Mucosa of stomach (tissue), 1 donor: Measurements from ENCODE around the gene JMJD7.
A peak's percentile ranks its signal among the peaks of the same experiment; 100 is the strongest.
"Not testable (repeated sequence)": the region's sequence is repeated elsewhere in the genome, so short reads cannot be mapped to it uniquely, and the experiment has no call there.

Experiments
- H3K27me3 ChIP-seq: one replicate; pipeline ENCODE4 v1.7.0; 2013; ENCODE audit warnings: mild to moderate bottlenecking, low read length; ENCODE audit not compliant: control insufficient read depth, insufficient read depth
- H3K36me3 ChIP-seq: one replicate; pipeline ENCODE4 v1.7.0; 2013; ENCODE audit warnings: low read length; ENCODE audit not compliant: control insufficient read depth, insufficient read depth
- H3K4me1 ChIP-seq: one replicate; pipeline ENCODE4 v1.7.0; 2013; ENCODE audit warnings: mild to moderate bottlenecking, low read length; ENCODE audit not compliant: control insufficient read depth, insufficient read depth
- H3K4me3 ChIP-seq: one replicate; pipeline ENCODE4 v1.7.0; 2013; ENCODE audit warnings: low read length
- H3K9ac ChIP-seq: one replicate; pipeline ENCODE4 v1.7.0; 2013; ENCODE audit warnings: mild to moderate bottlenecking, low read length, moderate library complexity
- H3K9me3 ChIP-seq: one replicate; pipeline ENCODE4 v1.7.0; 2013; ENCODE audit warnings: mild to moderate bottlenecking, low read length, moderate library complexity; ENCODE audit not compliant: control insufficient read depth
- donor health status: Pancreatic carcinoma.

JMJD7 gene

DNA sequence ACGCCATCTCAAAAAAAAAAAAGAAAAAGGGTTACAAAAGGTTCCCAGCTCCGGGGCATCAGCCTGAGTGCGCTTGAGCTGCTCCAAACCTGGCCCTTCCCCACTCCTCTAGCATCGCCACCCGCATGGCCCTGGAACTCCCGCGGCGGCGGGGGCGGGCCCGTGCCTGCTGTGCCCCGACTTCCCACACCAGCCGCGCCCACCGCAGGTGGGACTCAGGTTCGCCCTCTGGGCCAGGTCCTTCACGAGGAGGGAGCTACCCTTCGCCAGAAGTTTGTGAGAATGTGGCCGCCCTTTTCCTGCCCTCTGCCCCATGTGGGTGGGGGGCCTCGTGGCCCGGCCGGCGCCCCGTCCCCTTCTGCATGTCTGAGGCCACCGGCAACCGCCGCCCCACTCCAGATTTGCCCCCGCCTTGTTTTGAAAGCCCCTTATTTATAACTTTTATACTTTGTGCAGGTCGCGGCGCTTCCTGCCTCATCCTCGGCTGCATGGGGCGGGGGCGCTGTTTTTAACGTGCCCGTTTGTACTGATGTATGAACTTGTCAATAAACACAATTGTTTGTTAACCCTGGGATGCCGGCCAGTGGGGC is 507 bp upstream of the JMJD7 start:
- Histone ChIP-seq H3K36me3 (peaks cover 3% of the 10 kb centered on the region), H3K9ac (peak overlapping the region; percentile 50), H3K9me3 (no peaks in the 10 kb centered on the region), H3K4me3 (peak overlapping the region; percentile 53), H3K4me1 (peaks cover 9% of the 10 kb centered on the region), H3K27me3 (no peaks in the 10 kb centered on the region)

DNA sequence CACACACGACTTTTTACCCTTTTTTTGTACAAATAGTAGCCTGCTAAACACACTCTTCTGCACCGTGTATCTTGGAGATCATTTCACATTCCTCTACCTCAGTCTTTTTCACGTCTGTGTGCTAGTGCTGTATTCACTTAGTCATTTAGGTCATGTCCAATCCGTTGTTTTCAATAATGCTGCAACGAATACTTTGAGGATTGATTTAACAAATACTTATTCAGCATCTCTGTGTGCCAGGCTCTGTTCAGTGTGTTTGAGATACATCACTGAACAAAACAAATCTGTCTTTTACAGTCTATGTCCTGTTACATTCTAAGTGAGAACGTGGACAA is 882 bp downstream of the JMJD7 start:
- Histone ChIP-seq H3K36me3 (no peaks in the 10 kb centered on the region), H3K4me1 (peaks cover 9% of the 10 kb centered on the region), H3K9me3 (no peaks in the 10 kb centered on the region), H3K4me3 (no peak overlapping the region), H3K9ac (peak overlapping the region; percentile 71), H3K27me3 (no peaks in the 10 kb centered on the region)

DNA sequence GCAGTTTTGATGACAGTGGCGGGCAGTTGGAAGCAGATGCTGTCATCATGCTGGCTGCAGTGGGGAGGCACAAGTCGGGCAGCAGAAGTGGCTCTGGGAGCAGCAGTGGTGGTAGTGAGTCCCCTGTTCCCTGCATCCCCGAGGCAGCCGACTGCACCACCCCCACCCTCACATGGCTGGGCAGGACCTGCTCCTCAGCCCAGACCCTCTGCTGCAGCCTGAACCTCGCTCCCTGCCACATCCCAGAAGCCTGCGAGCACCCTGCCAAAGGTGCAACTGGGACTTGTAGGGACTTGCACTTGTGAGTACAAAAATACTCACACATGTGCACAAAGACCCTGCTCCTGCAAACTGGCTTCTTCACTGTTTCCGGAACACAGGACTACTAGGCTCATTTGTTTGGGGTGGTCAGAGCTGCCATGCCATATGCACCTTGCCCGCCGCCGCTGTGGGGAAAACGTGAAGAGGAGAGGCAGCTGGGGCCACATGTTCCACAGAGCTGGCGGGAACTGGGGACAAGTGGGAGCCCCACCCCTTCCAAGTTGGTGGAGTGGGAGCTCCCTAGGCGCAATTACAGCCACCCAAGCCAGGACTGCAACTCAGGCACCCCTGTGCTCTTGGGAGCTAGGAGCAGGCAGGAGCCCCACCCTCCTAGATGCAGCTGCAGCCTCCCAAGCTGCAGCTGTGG is 2.2 kb downstream of the JMJD7 start:
- no peaks in the 10 kb centered on the region for H3K27me3 ChIP-seq
- H3K9me3 ChIP-seq: no peaks in the 10 kb centered on the region
- peaks cover 9% of the 10 kb centered on the region for H3K4me1 ChIP-seq
- H3K36me3 ChIP-seq: no peaks in the 10 kb centered on the region
- no peak overlapping the region for H3K4me3 ChIP-seq
- no peak overlapping the region for H3K9ac ChIP-seq

DNA sequence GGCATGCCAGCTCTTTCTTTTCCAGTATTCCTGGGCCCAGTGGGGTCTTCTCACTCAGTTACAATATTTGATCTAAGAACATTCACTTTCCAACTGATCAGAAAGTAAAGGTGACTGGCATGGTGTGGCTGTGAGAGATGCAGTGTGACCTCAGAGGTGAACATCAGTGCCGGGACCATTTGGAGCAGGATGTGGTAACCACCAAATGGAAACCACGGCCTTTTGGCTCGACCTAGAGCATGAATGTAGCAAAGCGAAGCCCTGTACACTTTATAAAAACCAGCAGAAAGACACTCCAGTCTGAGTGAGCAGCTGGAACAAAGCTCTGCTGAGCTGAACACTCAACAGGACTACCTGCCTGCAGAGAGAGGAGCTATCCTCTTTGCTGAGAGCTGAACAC is 3.4 kb downstream of the JMJD7 start:
- H3K36me3 ChIP-seq, H3K4me3 ChIP-seq, H3K4me1 ChIP-seq, H3K27me3 ChIP-seq, H3K9ac ChIP-seq, H3K9me3 ChIP-seq: not testable (repeated sequence)

DNA sequence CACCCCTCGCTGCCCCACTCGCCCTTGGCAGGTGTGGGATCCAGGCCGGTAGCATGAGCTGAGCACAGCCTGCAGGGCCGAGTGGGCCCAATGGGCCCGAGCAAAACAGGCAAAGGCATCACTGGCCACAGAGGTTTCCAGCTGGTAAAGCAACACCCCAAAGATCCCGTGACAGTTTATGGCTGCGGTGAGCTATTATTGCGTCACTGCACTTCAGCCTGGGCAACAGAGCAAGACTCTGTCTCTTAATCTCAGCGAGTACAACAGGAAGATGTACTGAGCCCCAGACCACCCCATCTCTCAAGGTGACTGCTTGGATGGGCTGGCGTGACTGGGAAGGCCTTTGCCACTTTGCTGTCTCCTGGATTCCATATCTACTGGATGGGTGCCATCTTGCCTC is 4.3 kb downstream of the JMJD7 start:
- H3K9me3 ChIP-seq: no peaks in the 10 kb centered on the region
- H3K27me3 ChIP-seq: no peaks in the 10 kb centered on the region
- no peaks in the 10 kb centered on the region for H3K36me3 ChIP-seq
- no peak overlapping the region for H3K9ac ChIP-seq
- peaks cover 8% of the 10 kb centered on the region for H3K4me1 ChIP-seq
- no peak overlapping the region for H3K4me3 ChIP-seq

DNA sequence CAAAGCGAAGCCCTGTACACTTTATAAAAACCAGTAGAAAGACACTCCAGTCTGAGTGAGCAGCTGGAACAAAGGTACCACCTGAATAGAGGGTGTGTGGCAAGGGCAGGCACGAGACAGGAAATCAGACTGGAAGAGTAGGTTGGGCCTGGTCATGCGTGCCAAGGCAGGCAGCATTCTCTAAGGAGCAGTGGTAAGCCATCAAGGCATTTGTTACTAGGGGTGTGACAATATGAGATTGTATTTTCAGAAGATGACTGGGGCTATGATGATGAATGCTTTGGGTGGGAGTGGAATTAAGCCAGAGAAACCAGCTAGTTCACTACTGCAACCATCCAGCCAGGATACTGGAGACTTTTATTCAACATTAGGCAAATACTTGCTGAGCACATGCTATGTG is 5.0 kb downstream of the JMJD7 start:
- Histone ChIP-seq H3K4me3 (no peak overlapping the region), H3K27me3 (no peaks in the 10 kb centered on the region), H3K4me1 (peaks cover 4% of the 10 kb centered on the region), H3K9me3 (no peaks in the 10 kb centered on the region), H3K9ac (no peak overlapping the region), H3K36me3 (no peaks in the 10 kb centered on the region)

DNA sequence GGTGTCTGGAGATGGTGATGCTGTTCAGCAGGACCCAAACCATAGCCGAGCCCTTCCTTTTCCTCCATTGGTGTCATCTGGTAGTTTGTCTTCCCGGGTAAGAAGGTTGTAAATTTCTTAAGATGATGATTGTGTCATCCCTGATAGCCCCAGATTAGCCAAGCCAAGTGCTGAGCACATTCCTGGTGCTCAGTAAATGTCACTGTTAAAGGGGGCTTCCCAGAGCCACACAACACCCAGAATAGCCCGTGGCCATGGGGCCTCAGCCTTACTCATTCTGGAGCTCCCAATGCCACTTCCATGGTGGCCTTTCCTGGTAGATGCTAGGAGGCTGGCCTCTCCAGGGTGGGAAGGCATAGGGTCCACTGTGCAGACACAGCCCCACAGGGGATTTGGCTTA is 6.2 kb downstream of the JMJD7 start:
- Histone ChIP-seq H3K4me1 (peaks cover 10% of the 10 kb centered on the region), H3K9ac (no peak overlapping the region), H3K36me3 (no peaks in the 10 kb centered on the region), H3K4me3 (no peak overlapping the region), H3K9me3 (no peaks in the 10 kb centered on the region), H3K27me3 (no peaks in the 10 kb centered on the region)

DNA sequence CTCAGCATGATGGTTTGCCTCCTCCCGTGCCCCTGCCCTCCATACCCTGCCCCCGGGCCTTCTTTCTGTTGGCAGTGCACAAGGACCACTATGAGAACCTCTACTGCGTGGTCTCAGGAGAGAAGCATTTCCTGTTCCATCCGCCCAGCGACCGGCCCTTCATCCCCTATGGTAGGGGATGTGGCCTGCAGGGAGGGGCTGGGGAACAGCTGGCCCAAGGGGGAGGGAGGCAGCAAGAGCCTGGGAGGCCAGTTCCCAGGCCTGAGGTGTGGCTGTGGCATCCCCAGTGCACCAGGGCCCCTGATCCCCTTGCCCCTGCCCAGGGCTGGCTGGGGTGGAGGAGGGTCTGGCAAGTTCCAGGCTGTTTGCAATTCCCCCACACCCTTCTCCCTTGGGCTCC is 8.2 kb downstream of the JMJD7 start:
- Histone ChIP-seq H3K36me3 (no peaks in the 10 kb centered on the region), H3K27me3 (no peaks in the 10 kb centered on the region), H3K9ac (no peak overlapping the region), H3K4me1 (peaks cover 14% of the 10 kb centered on the region), H3K9me3 (no peaks in the 10 kb centered on the region), H3K4me3 (no peak overlapping the region)

DNA sequence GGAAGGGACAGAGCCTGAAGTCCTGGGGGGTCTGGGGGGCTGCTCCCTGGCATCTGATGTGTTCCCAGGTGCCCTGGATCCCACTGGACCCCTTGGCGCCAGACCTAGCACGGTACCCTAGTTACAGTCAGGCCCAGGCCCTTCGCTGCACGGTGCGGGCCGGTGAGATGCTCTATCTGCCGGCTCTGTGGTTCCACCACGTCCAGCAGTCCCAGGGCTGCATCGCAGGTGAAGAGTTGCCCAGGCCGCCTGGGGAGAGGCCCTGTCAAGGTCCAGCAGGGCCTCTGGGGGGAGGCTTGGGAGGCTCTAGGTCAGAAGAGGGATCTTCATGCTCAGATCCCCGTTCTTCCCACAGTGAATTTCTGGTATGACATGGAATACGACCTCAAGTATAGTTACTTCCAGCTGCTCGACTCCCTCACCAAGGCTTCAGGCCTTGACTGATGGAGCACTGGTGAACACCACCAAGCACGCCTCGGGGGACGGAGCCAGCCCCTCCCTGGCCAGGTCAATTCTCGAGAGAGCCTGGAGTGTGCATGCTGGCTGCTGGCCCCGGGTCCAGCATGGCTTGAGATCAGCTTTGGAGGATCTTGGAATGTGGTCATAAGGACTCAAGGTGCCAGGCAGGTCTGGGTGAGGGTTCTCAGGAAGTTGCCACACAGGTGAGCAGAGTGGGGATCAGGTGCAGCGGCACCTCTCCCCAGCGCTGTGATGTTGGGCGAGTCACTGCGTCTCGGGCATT is 9.0 kb downstream of the JMJD7 start:
- H3K9me3 ChIP-seq: no peaks in the 10 kb centered on the region
- H3K9ac ChIP-seq: no peak overlapping the region
- no peaks in the 10 kb centered on the region for H3K27me3 ChIP-seq
- no peak overlapping the region for H3K4me3 ChIP-seq
- H3K4me1 ChIP-seq: peaks cover 14% of the 10 kb centered on the region
- no peaks in the 10 kb centered on the region for H3K36me3 ChIP-seq

DNA sequence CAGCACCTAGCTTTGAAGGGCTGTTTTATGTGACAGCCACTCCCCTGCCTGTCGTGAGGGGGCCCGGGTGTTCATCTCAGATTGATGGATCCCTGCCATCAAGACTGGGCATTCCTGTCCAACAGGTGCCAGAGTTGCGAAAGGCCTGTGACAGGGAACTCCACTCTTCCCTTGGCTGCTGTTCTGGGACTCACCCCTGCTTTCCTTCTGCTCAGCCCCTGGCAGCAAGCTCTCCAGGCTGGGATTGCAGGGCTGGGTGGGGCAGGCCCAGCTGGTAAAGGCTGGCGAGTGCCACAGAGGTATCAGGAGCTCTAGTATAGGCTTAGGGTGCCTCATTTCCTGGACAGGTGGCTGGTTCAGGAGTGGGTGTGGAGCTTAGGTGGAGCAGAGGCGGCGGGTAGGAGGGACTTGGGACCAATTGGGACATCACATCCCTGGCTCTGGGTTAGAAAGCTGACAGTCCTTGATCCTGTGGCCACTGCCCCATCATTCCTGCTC is 10.6 kb downstream of the JMJD7 start, which contains the start of gene PLA2G4B:
PLA2G4B (plus strand) TSS at position 448 of the 498 bp plus-strand sequence. CDS start 67 bp downstream, outside the sequence.
- no peaks in the 10 kb centered on the region for H3K9me3 ChIP-seq
- no peaks in the 10 kb centered on the region for H3K36me3 ChIP-seq
- no peaks in the 10 kb centered on the region for H3K27me3 ChIP-seq
- no peak within 1 kb of the TSS for H3K4me3 ChIP-seq
- H3K9ac ChIP-seq: no peak within 1 kb of the TSS
- H3K4me1 ChIP-seq: peaks cover 14% of the 10 kb centered on the region

DNA sequence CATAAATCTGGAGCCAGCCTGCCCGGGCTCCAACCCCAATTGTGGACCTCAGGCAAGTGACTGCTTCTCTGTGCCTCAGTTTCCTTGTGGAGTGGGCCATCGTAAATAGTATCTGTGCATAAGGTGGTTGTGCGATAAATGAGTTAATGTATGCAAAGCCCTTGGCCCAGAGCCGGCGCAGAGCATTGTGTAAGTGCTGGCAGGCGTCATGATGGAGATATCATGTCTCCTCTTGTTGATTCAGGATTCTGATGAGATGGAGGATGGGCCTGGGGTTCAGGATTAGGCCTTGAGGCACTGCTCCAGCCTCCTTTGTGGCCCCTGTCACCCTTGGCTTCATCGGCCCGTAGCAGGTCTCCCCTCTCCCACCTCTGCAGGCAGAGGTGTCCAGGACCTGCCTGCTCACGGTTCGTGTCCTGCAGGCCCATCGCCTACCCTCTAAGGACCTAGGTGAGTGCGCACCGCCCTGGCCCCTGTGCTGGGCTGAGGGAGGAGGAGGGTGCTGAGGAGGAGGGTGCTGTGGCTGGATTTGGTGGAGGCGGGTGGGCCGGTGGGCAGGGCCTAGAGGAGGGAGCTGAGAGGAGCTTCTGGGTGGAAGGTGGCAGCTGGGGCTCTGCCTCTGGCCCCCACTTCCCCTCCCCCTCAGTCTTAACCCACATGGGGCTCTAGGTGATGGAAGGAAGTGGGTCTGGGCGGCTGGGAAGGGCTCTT is 12.0 kb downstream of the JMJD7 start:
- Histone ChIP-seq H3K4me1 (peaks cover 14% of the 10 kb centered on the region), H3K9ac (no peak overlapping the region), H3K27me3 (no peaks in the 10 kb centered on the region), H3K4me3 (no peak overlapping the region), H3K9me3 (no peaks in the 10 kb centered on the region), H3K36me3 (no peaks in the 10 kb centered on the region)

DNA sequence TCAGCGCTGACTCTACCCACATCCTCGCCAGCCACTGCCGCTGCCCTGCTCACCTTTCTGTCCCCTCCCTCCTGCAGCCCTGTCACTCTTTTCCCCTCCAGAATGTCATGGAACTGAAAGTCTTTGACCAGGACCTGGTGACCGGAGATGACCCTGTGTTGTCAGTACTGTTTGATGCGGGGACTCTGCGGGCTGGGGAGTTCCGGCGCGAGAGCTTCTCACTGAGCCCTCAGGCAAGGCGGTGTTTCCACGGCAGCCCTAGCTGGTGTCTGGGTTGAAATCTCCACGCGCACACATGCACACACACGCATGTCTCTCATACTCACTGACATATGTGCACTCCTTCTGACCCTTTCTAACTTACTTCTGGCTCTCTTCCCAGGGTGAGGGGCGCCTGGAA is 12.8 kb downstream of the JMJD7 start:
- peaks cover 14% of the 10 kb centered on the region for H3K4me1 ChIP-seq
- no peaks in the 10 kb centered on the region for H3K36me3 ChIP-seq
- no peaks in the 10 kb centered on the region for H3K9me3 ChIP-seq
- no peak overlapping the region for H3K9ac ChIP-seq
- no peak overlapping the region for H3K4me3 ChIP-seq
- no peaks in the 10 kb centered on the region for H3K27me3 ChIP-seq
